ENCODE data around the gene RXFP1. TPM values are rescaled to one million over a fixed set of nuclear protein-coding genes. Genes with fewer than 3 reads are reported as not detected.

The RXFP1 gene
- total RNA-seq, 1 experiment from 2014 or later, result 0.48 TPM

DNA sequence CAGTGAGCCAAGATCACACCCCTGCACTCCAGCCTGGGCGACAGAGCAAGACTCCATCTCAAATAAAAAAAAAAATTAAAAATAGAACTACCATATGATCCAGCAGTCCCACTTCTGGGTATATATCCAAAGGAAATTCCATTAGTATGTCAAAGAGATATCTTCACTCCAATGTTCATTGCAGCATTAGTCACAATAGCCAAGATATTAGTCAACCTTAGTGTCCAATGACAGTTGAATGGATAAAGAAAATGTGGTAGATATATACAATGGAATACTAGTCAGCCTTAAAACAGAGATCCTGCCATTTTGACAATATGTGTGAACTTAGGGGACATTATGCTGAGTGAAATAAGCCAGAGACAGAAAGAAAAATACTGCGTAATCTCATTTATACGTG lies 100.6 kb downstream of the RXFP1 start:
- Mint-ChIP-seq H3K9me3 (no peaks in the 10 kb centered on the region), H3K4me3 (no peak overlapping the region), H3K4me1 (peaks cover 10% of the 10 kb centered on the region), H3K36me3 (no peaks in the 10 kb centered on the region), H3K27ac (no peak overlapping the region), H3K27me3 (ENCODE audit: low read depth) (no peaks in the 10 kb centered on the region)
- ChIA-PET CTCF (no interaction called here), POLR2A (no interaction called here)
- no peak for ATAC-seq
- no peak for DNase-seq (ENCODE audit: low spot score)
- TF ChIP-seq, protein P1, sequence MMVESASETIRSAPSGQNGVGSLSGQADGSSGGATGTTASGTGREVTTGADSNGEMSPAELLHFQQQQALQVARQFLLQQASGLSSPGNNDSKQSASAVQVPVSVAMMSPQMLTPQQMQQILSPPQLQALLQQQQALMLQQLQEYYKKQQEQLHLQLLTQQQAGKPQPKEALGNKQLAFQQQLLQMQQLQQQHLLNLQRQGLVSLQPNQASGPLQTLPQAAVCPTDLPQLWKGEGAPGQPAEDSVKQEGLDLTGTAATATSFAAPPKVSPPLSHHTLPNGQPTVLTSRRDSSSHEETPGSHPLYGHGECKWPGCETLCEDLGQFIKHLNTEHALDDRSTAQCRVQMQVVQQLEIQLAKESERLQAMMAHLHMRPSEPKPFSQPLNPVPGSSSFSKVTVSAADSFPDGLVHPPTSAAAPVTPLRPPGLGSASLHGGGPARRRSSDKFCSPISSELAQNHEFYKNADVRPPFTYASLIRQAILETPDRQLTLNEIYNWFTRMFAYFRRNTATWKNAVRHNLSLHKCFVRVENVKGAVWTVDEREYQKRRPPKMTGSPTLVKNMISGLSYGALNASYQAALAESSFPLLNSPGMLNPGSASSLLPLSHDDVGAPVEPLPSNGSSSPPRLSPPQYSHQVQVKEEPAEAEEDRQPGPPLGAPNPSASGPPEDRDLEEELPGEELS (CRISPR knock-in tag; IDR thresholded peaks at IDR 0.05), result no peak
- TF ChIP-seq NR2C2 (CRISPR knock-in tag; IDR thresholded peaks at IDR 0.05), result no peak
- no peak for TF ChIP-seq GABPB1 (CRISPR knock-in tag; IDR thresholded peaks at IDR 0.05)
- TF ChIP-seq GTF2I (CRISPR knock-in tag; conservative IDR thresholded peaks at IDR 0.05), result no peak
- TF ChIP-seq ZBTB21 (CRISPR knock-in tag; IDR thresholded peaks at IDR 0.05; ENCODE audit: borderline replicate concordance), result no peak
- no peak for TF ChIP-seq ZBTB43 (CRISPR knock-in tag; IDR thresholded peaks at IDR 0.05)
- no peak for TF ChIP-seq NFYB (CRISPR knock-in tag; conservative IDR thresholded peaks at IDR 0.05; ENCODE audit: low read depth)
- no peak for TF ChIP-seq ZNF281 (CRISPR knock-in tag; IDR thresholded peaks at IDR 0.05)

- ATAC-seq (peak; percentile 82), DNase-seq (ENCODE audit: low spot score) (no peak)
- no peak for TF ChIP-seq E2F5 (CRISPR knock-in tag; IDR thresholded peaks at IDR 0.05)
- TF ChIP-seq, protein P1 (CRISPR knock-in tag; IDR thresholded peaks at IDR 0.05), result no peak
- TF ChIP-seq PRRX2 (CRISPR knock-in tag; IDR thresholded peaks at IDR 0.05), result no peak
- peak; percentile 63 for TF ChIP-seq CTCF (IDR thresholded peaks at IDR 0.05)
- no peak for TF ChIP-seq ATF6 (CRISPR knock-in tag; IDR thresholded peaks at IDR 0.05)
- Mint-ChIP-seq H3K27ac (no peak overlapping the region), H3K9me3 (no peaks in the 10 kb centered on the region), H3K4me3 (no peak overlapping the region), H3K36me3 (no peaks in the 10 kb centered on the region), H3K4me1 (peaks cover 10% of the 10 kb centered on the region), H3K27me3 (ENCODE audit: low read depth) (no peaks in the 10 kb centered on the region)
- CTCF ChIA-PET, result interaction anchor here (1.0 to 1.9 kb wide), 4 partner anchors 129 to 368 kb away, joined by 3 to 15 read pairs (median 9); no protein-coding TSS in a partner anchor
- POLR2A ChIA-PET, result no interaction called here
These were observed 103.3 kb downstream of the RXFP1 start for GRCh38 chr4:158624889-158625478.

Measured in WTC11 (cell line).